Measurements from ENCODE around the gene TNNC1. TPM values are rescaled to one million over a fixed set of nuclear protein-coding genes. Genes with fewer than 3 reads are reported as not detected.

The TNNC1 gene
- total RNA-seq, 1 donor from 2014 or later, result 8,054 TPM

DNA sequence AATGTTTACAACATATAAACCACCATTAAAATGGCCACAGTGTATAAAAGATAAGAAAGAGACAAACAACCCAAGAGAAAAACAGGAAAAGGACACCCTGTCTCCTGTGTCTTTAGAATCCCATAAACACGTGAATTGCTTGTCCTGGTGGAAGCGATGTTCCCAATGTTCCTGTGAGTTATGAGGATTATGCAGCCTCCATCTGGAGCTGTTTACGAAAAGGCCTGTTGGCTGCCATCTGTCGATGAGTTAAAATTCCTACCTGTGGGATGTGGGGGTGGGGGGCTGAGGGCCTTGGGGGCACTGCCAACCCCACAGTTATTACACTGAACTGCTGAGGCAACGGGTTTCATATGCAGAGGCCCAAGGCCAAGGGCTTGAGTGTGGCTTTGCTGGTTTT lies 15.2 kb upstream of the TNNC1 start:
- no peak for DNase-seq (ENCODE audit: low spot score)
- intact Hi-C loops (cut with DNase I), result no loop called here

DNA sequence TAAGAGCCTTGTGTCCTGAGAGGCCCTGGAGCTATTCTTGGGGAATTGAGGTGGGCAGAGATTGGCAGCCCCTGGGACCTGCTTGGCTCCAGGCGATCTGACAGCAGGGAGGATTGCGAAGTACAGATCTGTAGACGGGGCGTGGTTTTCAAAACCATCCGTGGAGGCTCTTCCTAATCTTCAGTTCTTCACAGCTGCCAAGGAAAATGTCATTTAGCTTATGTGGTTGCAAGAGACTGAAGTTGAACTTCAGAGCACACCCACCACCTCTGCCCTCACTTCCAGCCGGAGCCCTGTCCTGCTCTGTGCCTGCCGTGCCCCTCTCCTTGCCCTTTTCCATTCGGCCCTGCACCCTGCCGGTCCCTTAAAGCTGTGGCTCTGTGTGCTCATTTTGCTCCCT lies 14.5 kb upstream of the TNNC1 start:
- intact Hi-C loops (cut with DNase I), result no loop called here
- no peak for DNase-seq (ENCODE audit: low spot score)

DNA sequence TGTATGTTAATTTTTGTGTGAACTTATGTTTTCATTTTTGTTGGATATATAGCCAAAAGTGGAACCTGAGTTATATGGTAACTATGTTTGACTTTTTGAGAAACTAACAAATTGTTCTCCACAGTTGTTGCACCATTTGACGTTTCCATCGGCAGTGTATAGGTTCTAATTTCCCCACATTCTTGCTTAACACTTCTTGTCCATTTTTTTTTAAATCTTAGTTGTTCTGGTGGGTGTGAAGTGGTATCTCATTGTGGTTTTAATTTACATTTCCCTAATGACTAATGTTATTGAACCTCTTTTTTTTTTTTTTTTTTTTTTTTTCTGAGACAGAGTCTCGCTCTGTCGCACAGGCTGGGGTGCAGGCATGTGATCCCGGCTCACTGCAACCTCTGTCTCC lies 9.6 kb upstream of the TNNC1 start:
- intact Hi-C loops (cut with DNase I), result no loop called here

DNA sequence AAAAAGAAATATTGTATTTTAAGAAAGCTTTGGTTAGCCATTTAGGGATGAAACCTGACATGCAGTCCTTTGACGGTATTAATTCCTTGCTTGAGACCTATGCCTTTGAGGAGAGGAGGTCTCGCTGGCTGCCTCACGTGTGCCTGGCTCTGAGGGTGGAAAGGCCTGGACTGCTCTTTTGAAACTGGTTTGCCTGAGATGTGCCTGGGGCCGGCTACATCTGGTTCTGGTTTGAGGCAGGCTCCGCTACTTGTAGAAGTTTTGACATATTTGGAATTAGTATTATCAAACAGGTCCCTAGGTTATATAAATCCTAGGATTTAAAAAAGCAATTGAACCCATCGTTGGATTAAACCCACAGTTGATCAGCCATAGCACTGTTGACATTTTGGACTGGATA lies 8.0 kb upstream of the TNNC1 start:
- intact Hi-C loops (cut with DNase I), result no loop called here
- DNase-seq (ENCODE audit: low spot score), result no peak

More for the DNA sequence above, 9.6 kb upstream of the TNNC1 start:
- DNase-seq (ENCODE audit: low spot score), result no peak

DNA sequence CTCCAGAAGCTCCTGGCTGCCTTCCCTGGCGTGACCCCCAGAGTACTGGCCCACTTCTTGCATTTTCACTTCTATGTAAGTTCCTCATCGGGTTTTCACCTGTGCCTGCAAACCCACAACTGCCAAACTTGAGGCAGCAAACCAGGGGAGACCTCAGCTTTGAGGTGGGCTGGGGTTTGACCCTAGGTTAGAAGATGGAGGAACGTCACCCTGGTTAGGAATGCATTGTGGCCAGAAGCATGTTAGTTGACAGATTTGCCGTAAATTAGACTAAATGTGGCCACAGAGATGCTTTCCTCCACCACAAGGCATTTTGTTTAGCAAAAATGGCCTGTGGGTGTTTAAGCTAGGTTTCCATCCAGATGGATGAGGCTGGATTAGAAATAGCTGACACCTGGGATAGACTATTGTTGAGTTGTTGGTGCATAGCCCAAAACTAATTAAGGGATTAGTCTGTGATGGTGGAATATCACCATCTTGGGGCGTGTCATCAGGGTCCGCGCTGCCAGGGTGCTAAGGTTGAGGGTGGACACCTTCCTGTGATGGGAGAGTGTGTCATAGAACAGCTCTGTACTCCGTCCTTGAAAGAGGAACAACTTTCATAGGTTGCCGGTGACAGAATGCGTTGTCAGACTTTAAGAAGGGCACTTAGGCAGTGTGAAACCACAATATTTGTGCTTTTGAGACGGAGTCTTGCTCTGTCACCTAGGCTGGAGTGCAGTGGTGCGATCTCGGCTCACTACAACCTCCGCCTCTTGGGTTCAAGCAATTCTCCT lies 5.1 kb upstream of the TNNC1 start:
- intact Hi-C loops (cut with DNase I), result no loop called here
- no peak for DNase-seq (ENCODE audit: low spot score)

DNA sequence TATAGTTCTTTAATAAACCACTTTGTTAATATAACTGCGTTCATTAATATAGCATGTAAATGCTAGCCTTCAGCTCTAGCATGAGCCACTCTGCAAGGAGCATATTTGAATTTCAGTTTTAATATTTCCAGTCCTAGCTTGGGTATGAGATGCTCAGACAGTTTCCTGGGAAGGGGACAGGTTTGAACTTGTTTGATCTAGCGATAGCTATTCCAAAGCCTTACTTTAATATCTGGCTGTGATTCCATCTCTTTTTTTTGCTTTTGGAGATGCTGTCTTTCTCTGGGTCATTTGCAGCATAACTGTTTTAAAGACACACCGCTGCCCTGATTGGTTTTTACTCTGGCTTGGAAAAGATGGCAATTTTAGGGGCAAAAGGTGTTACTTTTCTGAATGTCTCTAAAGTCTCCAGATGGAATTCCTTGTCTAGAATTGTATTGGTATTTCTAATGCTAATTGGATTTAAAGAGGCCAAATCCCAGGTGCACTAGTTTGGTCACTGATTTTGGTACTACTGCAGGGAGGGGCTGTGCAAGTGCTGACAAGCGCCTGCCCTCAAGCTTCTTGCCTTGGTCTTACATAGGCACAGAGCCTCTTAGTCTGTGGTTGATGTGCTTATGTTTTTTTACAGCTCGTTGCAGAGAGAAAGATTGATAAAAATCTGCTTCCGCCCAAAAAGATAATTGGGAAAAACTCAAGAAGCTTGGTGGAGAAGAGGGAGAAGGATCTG lies 4.4 kb upstream of the TNNC1 start:
- intact Hi-C loops (cut with DNase I), result no loop called here
- DNase-seq (ENCODE audit: low spot score), result no peak

DNA sequence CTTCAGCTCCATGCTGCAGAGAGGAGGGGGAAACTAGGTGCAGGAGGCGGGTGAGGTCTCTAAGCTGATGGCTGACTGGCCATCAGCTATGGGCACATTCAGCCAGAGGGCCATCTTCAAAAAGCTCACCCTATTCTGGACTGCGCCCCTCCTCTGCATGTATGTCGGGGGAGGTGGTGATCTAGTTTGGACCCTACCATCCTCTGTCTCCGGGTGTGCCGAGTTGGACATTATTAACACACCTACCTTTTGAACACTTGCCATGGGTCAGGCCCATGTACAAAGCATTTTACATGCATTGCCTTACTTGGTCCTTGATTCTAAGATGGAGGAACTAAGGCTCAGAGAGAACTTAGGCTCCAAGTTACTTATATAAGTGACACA lies 3.0 kb upstream of the TNNC1 start:
- DNase-seq (ENCODE audit: low spot score), result no peak
- intact Hi-C loops (cut with DNase I), result no loop called here

DNA sequence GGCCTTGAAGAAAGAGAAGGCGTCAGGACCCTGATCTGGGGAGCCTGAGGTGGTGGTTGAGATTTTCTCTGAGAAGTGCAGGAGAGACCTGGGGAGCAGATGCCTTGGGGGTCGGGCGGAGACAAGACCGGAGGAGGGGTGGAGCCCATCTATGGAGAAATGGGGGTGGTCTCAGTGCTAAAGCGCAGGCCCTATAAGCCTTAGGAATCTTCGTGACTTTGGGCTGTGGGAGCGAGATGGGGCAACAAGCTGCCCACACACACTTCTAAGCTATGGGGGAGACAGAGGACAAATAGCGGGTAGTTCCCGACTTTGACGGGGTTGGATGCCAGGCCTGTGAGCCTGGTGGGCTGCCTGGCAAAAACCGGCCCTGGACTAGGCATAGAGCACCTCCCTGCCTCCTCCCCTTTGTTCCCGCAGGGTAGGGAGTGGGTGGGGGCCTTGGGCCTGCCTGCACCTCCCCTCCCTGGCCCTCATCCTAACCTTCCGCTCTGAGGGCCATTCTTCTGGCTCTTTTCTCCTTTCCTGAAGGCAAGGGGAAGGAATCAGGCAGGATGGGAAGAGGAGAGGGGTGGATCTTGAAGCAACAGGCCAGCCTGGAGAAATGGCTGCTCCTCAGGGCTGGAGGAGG lies 2.4 kb upstream of the TNNC1 start:
- intact Hi-C loops (cut with DNase I), result no loop called here
- no peak for DNase-seq (ENCODE audit: low spot score)

DNA sequence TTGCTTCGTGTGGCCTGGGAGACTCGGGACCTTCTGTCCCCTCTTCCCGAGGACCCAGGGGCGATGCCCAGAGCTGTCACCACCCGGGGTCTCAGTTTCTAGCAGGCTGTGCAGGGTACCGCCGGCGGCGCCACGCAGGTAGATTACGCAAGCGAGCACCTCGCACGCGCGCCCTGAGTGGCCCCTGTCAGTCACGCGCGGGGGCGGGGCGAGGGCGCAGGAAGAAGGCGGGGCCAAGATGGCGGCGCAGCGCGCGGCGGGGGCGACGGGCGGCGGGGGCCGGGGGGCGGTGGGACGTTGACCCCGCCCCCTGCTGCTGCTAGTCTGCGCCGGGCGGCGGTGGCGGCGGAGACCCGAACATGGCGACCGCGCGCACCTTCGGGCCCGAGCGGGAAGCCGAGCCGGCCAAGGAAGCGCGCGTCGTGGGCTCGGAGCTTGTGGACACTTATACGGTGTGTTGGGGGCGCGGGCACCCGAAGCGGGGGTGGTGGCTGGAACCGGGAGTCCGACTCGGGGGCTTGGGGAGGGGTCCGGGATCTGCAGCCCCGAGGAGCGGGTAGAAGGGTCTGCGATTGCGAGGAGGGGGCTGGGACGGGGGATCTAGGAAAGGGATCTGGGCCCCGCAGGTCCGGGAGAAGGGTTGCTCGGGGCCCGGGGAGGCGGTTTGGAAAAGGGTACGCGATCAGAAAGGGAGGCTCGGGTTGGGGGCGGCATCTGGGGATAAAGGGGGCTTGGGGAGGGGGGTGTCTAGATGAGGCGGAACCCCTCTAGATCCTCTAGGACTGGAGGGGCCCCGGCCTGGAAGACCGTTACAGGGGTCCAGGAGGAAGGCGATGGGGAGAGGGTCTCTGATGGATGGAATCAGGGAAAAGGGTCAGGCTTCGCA lies 1.7 kb upstream of the TNNC1 start, which contains the start of gene NISCH:
TSS of gene NISCH (plus strand) at position 322 of the 886 bp plus-strand sequence. CDS start at position 360, 38 bp downstream.
- peak; percentile 94 for DNase-seq (ENCODE audit: low spot score)

DNA sequence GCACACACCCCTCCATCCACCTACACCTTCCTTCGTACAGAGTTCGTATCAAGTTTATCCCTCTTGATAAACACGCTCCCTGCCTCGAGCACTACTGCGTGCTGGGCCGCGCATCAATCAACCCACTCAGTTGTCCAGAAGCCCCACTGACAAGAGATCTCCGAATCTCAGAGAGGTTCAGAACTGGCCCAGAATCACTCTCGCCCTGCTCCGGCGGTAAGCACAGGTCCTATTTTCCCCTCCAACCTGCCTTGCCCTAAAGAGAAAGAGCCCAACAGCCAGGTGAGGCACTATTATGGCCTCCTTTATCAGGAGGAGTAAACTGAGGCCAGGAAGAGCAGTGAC lies 1.1 kb upstream of the TNNC1 start:
- no peak for DNase-seq (ENCODE audit: low spot score)
- intact Hi-C loops (cut with DNase I), result loop anchor here (2.0 kb wide), 1 partner anchor 82 kb away; the partner anchor contains the start of gene UQCC5

More for the DNA sequence above, 1.7 kb upstream of the TNNC1 start, which contains the start of gene NISCH:
- intact Hi-C loops (cut with DNase I), result loop anchor here (2.0 kb wide), 1 partner anchor 81 kb away; the partner anchor contains the start of gene UQCC5

DNA sequence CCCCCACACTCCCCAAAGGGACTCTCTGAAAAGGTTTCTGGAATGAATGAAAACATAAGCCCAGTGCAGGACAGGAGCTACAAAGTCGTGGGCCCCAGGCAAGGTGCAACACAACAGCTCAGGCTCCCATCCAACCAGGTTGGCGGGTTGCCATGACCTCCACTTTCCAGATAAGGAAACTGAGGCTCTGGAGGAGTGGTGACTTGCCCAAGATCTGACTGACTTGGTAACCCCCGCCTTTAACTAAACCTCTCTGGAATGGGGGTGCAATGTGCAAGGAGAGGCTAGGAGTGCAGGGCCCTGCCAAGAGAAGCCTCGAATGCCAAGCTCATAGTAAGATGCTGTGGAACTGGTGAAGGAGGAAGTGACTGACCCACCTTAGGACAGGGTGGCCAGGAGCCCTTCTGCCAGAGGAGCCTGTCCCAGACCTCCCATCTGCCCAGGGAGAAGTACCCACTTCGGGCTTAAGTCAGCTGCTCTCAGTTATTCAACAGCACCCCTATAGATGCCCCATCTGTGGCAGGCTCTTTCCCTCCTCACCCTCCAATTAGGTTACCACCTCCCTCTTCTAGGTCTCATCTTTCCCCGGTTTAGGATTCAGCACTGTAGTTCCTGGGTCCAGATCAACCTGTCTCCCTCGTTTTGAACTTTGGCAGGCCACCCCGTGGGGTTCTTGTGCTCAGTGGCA lies 553 bp upstream of the TNNC1 start:
- intact Hi-C loops (cut with DNase I), result loop anchor here (2.0 kb wide), 1 partner anchor 82 kb away; the partner anchor contains the start of gene UQCC5

DNA sequence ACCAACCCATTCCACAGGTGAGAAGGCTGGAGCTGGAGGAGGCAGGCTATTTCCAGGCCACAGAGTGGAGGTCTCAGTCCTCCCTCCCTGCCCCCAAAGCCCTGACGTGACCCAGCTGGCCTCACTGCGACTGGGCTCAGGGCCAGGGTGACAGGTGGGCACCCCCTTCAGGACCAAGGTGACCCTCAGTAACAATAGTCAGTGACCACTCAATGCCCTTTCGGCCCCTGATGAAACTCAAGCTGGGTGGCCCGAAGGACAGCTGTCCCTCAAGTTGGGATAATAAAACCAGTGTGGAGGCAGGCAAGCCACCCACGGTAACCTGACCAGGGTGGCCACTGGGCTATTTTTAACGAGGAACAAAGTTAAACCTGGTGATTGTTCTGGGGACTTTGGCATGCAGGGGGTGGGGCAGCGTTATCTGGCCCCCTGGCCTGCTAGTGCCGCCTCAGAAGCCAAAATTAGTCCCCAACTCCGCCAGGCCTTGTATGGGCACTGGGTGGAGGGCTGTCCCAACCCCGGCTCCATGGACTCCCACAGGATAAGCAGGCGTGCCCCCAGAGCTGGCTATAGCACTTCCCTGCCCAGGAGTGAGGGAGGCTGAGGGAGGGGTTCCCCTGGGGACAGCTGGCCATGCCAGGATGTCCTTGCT lies 1.1 kb downstream of the TNNC1 start:
- peak; percentile 91 for DNase-seq (ENCODE audit: low spot score)
- intact Hi-C loops (cut with DNase I), result no loop called here

More for the DNA sequence above, 553 bp upstream of the TNNC1 start:
- DNase-seq (ENCODE audit: low spot score), result no peak

DNA sequence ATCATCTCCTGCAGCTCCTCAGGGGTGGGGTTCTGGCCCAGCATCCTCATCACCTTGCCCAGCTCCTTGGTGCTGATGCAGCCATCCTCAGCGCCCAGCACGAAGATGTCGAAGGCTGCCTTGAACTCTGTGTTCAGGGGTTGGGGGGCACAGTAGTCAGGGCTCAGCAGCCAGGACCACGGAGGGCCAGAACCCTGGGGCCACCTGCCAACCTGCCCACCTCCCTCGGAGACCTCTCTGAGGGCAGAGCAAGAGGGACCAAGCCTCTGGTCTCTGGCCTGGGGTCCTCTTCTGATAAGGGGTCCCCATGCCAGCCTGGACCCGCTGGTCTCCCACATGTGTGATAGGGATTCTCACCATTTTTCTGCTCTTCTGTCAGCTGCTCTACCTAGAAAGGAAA lies 1.7 kb downstream of the TNNC1 start:
- intact Hi-C loops (cut with DNase I), result no loop called here
- DNase-seq (ENCODE audit: low spot score), result no peak

DNA sequence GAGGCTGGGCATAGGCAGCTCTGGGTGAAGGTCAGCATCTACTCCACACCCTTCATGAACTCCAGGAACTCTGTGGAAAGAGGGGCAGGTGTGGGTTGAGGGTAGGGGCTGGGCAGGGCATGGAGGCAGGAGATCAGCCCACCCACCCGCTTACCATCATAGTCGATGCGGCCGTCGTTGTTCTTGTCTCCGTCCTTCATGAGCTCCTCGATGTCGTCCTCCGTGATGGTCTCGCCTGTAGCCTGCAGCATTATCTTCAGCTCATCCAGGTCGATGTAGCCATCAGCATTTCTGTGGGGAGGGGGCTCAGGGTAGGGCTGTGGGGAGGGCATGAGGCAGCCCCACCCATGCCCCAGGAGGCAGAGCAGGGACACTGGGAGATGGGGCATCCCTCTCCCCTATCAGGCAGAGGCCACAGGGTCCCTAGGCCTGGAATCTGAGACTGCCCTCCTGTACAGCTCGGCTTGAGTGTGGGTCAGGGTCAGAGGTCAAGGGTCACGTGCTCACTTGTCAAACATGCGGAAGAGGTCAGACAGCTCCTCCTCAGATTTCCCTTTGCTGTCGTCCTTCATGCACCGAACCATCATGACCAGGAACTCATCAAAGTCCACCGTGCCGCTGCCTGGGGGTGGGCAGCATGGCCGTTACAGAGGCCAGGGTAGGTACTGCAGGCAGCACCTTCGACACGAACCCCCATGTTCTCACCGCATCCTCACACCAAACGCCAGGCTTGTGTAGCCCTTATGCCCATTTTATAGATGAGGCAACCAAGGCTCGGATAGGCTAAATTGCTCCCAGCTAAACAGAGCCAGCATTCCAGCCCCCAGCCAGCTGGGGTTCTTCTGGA lies 2.4 kb downstream of the TNNC1 start:
- no peak for DNase-seq (ENCODE audit: low spot score)

DNA sequence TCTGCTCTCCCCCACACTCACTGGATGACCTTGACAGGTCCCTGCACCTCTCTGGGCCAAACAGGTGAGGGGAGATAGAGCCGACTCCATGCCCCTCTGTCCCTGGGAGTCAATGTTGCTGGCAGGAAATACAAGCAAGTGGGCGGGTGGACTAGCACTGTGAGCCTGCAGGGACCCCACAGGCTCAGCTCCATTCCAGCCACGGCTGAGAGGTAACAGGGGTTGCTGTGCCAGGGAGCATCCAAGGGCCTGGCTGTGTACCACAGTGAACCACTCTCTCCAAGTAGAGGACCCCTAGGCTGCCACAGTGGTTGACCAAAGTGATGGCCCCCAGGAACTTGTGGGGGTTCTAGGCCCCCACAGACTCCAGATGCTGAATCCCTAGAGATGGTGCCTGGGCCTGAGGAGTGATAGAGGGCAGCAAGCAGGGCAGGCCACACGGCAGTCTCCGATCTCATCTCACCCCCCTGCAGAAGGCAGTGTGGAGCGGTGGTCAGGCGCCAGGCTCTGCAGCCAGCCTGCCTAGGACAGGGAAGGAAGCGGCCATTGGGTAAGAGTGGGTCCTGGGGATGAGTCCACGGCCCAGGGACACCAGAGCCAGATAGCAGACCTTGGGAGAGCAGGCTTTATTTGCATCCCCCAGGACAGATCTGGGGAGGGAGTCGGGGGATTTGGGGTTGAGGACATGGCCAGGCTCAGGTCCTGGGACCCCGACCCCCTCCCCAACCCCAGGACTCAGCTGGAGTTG lies 3.2 kb downstream of the TNNC1 start:
- intact Hi-C loops (cut with DNase I), result no loop called here
- peak; percentile 71 for DNase-seq (ENCODE audit: low spot score)

More for the DNA sequence above, 2.4 kb downstream of the TNNC1 start:
- intact Hi-C loops (cut with DNase I), result no loop called here

DNA sequence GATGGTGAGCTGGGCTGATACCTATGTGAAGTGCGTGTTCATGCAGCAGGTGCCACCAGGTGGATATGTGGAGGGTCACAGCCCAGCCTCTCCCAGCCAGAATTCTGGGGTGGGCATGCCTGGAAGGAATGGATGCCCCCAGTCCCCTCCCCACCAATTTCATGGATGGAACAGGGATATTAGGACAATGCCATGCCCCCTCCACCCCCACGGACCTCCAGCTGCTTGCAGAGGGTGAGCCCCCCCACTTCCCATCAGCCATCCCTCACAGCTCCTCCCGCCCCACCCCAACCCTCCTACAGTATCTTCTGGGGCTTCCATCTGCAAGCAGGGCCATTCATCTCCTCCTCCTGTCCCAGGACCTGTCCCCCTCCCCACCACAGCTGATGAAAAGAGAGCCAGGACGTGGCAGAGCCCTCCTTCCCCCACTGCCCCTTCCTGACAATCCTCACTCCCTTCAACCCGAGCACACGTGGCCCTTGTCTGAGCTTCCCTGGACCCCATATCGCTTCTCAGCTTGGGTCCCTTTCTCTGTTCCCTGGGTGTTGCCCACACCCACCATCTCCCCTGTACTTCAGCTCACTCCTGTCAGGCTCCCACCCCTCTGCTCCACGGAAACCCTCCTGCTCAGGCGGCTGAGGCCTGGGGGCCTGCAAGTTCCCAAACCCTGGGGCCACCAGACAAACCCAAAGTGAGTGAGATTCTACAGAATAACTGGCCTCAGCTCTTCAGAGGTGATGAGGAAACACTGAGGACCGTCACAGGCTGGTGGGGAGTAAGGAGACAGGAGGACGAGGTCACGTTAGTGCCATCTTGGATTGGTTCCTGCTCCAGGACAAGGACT lies 6.1 kb downstream of the TNNC1 start:
- intact Hi-C loops (cut with DNase I), result loop anchor here (5.0 kb wide), 1 partner anchor 220 kb away; the partner anchor contains the start of gene TLR9

More for the DNA sequence above, 6.1 kb downstream of the TNNC1 start:
- no peak for DNase-seq (ENCODE audit: low spot score)

All from cardiac septum (tissue), 1 donor.